ENCODE results near the gene POC5. TPM values are rescaled to one million over a fixed set of nuclear protein-coding genes. Genes with fewer than 3 reads are reported as not detected.

POC5 gene
- total and polyA plus RNA-seq, 2 of the 13 experiments (the other 11 are each of a cell fraction or from before 2014, with no cell fraction given), result 6.9 to 9.3 TPM

- TF ChIP-seq, protein P1, sequence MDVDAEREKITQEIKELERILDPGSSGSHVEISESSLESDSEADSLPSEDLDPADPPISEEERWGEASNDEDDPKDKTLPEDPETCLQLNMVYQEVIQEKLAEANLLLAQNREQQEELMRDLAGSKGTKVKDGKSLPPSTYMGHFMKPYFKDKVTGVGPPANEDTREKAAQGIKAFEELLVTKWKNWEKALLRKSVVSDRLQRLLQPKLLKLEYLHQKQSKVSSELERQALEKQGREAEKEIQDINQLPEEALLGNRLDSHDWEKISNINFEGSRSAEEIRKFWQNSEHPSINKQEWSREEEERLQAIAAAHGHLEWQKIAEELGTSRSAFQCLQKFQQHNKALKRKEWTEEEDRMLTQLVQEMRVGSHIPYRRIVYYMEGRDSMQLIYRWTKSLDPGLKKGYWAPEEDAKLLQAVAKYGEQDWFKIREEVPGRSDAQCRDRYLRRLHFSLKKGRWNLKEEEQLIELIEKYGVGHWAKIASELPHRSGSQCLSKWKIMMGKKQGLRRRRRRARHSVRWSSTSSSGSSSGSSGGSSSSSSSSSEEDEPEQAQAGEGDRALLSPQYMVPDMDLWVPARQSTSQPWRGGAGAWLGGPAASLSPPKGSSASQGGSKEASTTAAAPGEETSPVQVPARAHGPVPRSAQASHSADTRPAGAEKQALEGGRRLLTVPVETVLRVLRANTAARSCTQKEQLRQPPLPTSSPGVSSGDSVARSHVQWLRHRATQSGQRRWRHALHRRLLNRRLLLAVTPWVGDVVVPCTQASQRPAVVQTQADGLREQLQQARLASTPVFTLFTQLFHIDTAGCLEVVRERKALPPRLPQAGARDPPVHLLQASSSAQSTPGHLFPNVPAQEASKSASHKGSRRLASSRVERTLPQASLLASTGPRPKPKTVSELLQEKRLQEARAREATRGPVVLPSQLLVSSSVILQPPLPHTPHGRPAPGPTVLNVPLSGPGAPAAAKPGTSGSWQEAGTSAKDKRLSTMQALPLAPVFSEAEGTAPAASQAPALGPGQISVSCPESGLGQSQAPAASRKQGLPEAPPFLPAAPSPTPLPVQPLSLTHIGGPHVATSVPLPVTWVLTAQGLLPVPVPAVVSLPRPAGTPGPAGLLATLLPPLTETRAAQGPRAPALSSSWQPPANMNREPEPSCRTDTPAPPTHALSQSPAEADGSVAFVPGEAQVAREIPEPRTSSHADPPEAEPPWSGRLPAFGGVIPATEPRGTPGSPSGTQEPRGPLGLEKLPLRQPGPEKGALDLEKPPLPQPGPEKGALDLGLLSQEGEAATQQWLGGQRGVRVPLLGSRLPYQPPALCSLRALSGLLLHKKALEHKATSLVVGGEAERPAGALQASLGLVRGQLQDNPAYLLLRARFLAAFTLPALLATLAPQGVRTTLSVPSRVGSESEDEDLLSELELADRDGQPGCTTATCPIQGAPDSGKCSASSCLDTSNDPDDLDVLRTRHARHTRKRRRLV (CRISPR knock-in tag; IDR thresholded peaks at IDR 0.05), result no peak
- TF ChIP-seq ZNF329 (CRISPR knock-in tag; IDR thresholded peaks at IDR 0.05; ENCODE audit: low read depth), result 0 out of 2 replicates have a peak, but pooled peaks have one; percentile 34
- no peak for TF ChIP-seq RARA (CRISPR knock-in tag; IDR thresholded peaks at IDR 0.05)
- no peak for TF ChIP-seq ZNF530 (CRISPR knock-in tag; IDR thresholded peaks at IDR 0.05; ENCODE audit: low read depth)
- no peak for TF ChIP-seq ZNF570 (CRISPR knock-in tag; IDR thresholded peaks at IDR 0.05; ENCODE audit: borderline replicate concordance)
- 0 out of 2 replicates have a peak, but pooled peaks have one; percentile 41 for TF ChIP-seq KDM5B (CRISPR knock-in tag; IDR thresholded peaks at IDR 0.05; ENCODE audit: borderline replicate concordance)
- TF ChIP-seq, protein P2, sequence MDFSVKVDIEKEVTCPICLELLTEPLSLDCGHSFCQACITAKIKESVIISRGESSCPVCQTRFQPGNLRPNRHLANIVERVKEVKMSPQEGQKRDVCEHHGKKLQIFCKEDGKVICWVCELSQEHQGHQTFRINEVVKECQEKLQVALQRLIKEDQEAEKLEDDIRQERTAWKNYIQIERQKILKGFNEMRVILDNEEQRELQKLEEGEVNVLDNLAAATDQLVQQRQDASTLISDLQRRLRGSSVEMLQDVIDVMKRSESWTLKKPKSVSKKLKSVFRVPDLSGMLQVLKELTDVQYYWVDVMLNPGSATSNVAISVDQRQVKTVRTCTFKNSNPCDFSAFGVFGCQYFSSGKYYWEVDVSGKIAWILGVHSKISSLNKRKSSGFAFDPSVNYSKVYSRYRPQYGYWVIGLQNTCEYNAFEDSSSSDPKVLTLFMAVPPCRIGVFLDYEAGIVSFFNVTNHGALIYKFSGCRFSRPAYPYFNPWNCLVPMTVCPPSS (IDR thresholded peaks at IDR 0.05), result no peak
- TF ChIP-seq FOXC1 (CRISPR knock-in tag; IDR thresholded peaks at IDR 0.05; ENCODE audit: borderline replicate concordance), result peak; percentile 27; the same call in 1 of the 2 replicates
- TF ChIP-seq THAP11 (CRISPR knock-in tag; IDR thresholded peaks at IDR 0.05), result peak; percentile 87
- no peak for TF ChIP-seq USF2 (IDR thresholded peaks at IDR 0.05; ENCODE audit: low read depth, low read length)
- TF ChIP-seq USF2 (CRISPR knock-in tag; IDR thresholded peaks at IDR 0.05; ENCODE audit: borderline replicate concordance), result no peak
- peak; percentile 49 for TF ChIP-seq ATF1 (CRISPR knock-in tag; IDR thresholded peaks at IDR 0.05)
- peak; percentile 62; the same call in 1 of the 2 replicates for TF ChIP-seq MXD1 (CRISPR knock-in tag; IDR thresholded peaks at IDR 0.05)
- TF ChIP-seq FOXA1 (IDR thresholded peaks at IDR 0.05), result no peak
- peak; percentile 22; the same call in 1 of the 2 replicates for TF ChIP-seq FOXA1 (CRISPR knock-in tag; IDR thresholded peaks at IDR 0.05)
These were observed at the start of gene POC5 (continued) for GRCh38 chr5:75717082-75717922.
